ENCODE data around the gene UMOD. TPM values are rescaled to one million over a fixed set of nuclear protein-coding genes. Genes with fewer than 3 reads are reported as not detected.

UMOD gene
- polyA plus RNA-seq, 3 donors, result not detected

- WGBS (ENCODE audit: insufficient coverage), result 83% methylated on average over 9 of the region's 9 CpGs
- no peaks in the 10 kb centered on the region for H3K36me3 Mint-ChIP-seq
- no peaks in the 10 kb centered on the region for H4K20me1 ChIP-seq (ENCODE audit: insufficient read depth, low read length)
- no peaks in the 10 kb centered on the region for H3K9me3 Mint-ChIP-seq
- no peak for TF ChIP-seq CTCF (IDR thresholded peaks at IDR 0.05)
- no peak overlapping the region for H2AFZ ChIP-seq (ENCODE audit: insufficient read depth, low read depth, low read length, poor library complexity, severe bottlenecking)
- H3K9me3 ChIP-seq (replicated peaks in 1 of 2; ENCODE audit: control insufficient read depth in 1 of 2, insufficient read depth in 1 of 2, low read length in 2 of 2), result no peaks in the 10 kb centered on the region
- no peak overlapping the region for H3K4me3 Mint-ChIP-seq
- no peak overlapping the region for H3K27ac ChIP-seq (ENCODE audit: low read depth in 1 of 2, low read length in 2 of 2)
- H3K4me2 ChIP-seq (replicated peaks; ENCODE audit: extremely low read depth, low read length, poor library complexity, severe bottlenecking), result no peak overlapping the region
- H3K27me3 ChIP-seq (ENCODE audit: control insufficient read depth in 2 of 2, insufficient read depth in 2 of 2, low read length in 2 of 2), result no peaks in the 10 kb centered on the region
- intact Hi-C loops (cut with micrococcal nuclease), result no loop called here
- H3K79me2 ChIP-seq (ENCODE audit: insufficient read depth, low read length), result no peaks in the 10 kb centered on the region
- no peaks in the 10 kb centered on the region for H3K4me1 ChIP-seq (ENCODE audit: control insufficient read depth in 1 of 2, insufficient read depth in 2 of 2, low read length in 2 of 2)
- H3K9ac ChIP-seq (ENCODE audit: insufficient read depth, low read length, poor library complexity, severe bottlenecking), result no peak overlapping the region
- no peaks in the 10 kb centered on the region for H3K36me3 ChIP-seq (replicated peaks in 1 of 2; ENCODE audit: control insufficient read depth in 1 of 2, insufficient read depth in 2 of 2, low read length in 2 of 2)
- no peaks in the 10 kb centered on the region for H3K4me1 Mint-ChIP-seq
- no peak for DNase-seq
- peaks cover 2 to 9% (median 8%) of the 10 kb centered on the region in 3 donors for H3K27me3 Mint-ChIP-seq (ENCODE audit: low read depth in 3 of 3)
- no peak overlapping the region for H3K4me3 ChIP-seq (replicated peaks in 1 of 3; ENCODE audit: low read depth in 2 of 3, low read length in 3 of 3)
- H3K27ac Mint-ChIP-seq, result no peak overlapping the region
These were observed 17.0 kb upstream of the UMOD start for GRCh38 chr16:20369452-20370054.

GRCh38 chr16:20364051-20364450 lies 11.5 kb upstream of the UMOD start:
- Histone ChIP-seq H3K27ac (ENCODE audit: low read depth in 1 of 2, low read length in 2 of 2) (no peak overlapping the region), H3K9me3 (replicated peaks in 1 of 2; ENCODE audit: control insufficient read depth in 1 of 2, insufficient read depth in 1 of 2, low read length in 2 of 2) (no peaks in the 10 kb centered on the region), H3K79me2 (ENCODE audit: insufficient read depth, low read length) (no peaks in the 10 kb centered on the region), H3K4me1 (ENCODE audit: control insufficient read depth in 1 of 2, insufficient read depth in 2 of 2, low read length in 2 of 2) (no peaks in the 10 kb centered on the region), H2AFZ (ENCODE audit: insufficient read depth, low read depth, low read length, poor library complexity, severe bottlenecking) (no peak overlapping the region), H3K4me2 (replicated peaks; ENCODE audit: extremely low read depth, low read length, poor library complexity, severe bottlenecking) (no peak overlapping the region), H3K27me3 (ENCODE audit: control insufficient read depth in 2 of 2, insufficient read depth in 2 of 2, low read length in 2 of 2) (no peaks in the 10 kb centered on the region), H4K20me1 (ENCODE audit: insufficient read depth, low read length) (no peaks in the 10 kb centered on the region), H3K4me3 (replicated peaks in 1 of 3; ENCODE audit: low read depth in 2 of 3, low read length in 3 of 3) (no peak overlapping the region), H3K36me3 (replicated peaks in 1 of 2; ENCODE audit: control insufficient read depth in 1 of 2, insufficient read depth in 2 of 2, low read length in 2 of 2) (no peaks in the 10 kb centered on the region), H3K9ac (ENCODE audit: insufficient read depth, low read length, poor library complexity, severe bottlenecking) (no peak overlapping the region)
- intact Hi-C loops (cut with micrococcal nuclease), result no loop called here
- no peaks in the 10 kb centered on the region for H3K36me3 Mint-ChIP-seq
- H3K4me3 Mint-ChIP-seq, result no peak overlapping the region
- DNase-seq, result no peak
- 90% methylated on average over 3 of the region's 3 CpGs for WGBS (ENCODE audit: insufficient coverage)
- no peak for TF ChIP-seq CTCF (IDR thresholded peaks at IDR 0.05)
- no peaks in the 10 kb centered on the region for H3K4me1 Mint-ChIP-seq
- H3K27ac Mint-ChIP-seq, result no peak overlapping the region
- peaks cover 0 to 1% (median 0%) of the 10 kb centered on the region in 7 donors for H3K9me3 Mint-ChIP-seq
- H3K27me3 Mint-ChIP-seq (ENCODE audit: low read depth in 3 of 3), result peaks cover 2 to 5% (median 3%) of the 10 kb centered on the region in 3 donors
